HEK293 (cell line): ENCODE measurements around the gene PRRT3.

ENCODE experiments used
- CTCF ChIP-seq: fragments of 450-650 bp; formaldehyde crosslinking; IDR thresholded peaks from 2 replicates; pipeline ENCODE4 v1.5.1; 2016; ENCODE audit warnings: missing biosample characterization, missing genetic modification characterization
- ELK4 ChIP-seq: IDR thresholded peaks from 2 replicates; pipeline ENCODE4 v1.6.1; 2011; ENCODE audit warnings: mild to moderate bottlenecking, low read depth, low read length, borderline replicate concordance
- HOXD13 ChIP-seq: sonication (generic); formaldehyde crosslinking; IDR thresholded peaks from 2 replicates; pipeline ENCODE4 v1.8.0; 2022; ENCODE audit warnings: missing genetic modification reagents, borderline replicate concordance
- KLF1 ChIP-seq: fragments of 450-650 bp; formaldehyde crosslinking; IDR thresholded peaks from 2 replicates; pipeline ENCODE4 v1.5.1; 2016; ENCODE audit warnings: missing biosample characterization, missing genetic modification characterization
- KLF7 ChIP-seq: fragments of 450-650 bp; formaldehyde crosslinking; IDR thresholded peaks from 2 replicates; pipeline ENCODE4 v1.5.1; 2016; ENCODE audit warnings: missing biosample characterization, missing genetic modification characterization, borderline replicate concordance
- KLF8 ChIP-seq: fragments of 450-650 bp; formaldehyde crosslinking; IDR thresholded peaks from 2 replicates; pipeline ENCODE4 v1.5.1; 2016; ENCODE audit warnings: missing biosample characterization, missing genetic modification characterization
- PBX3 ChIP-seq: sonication (generic); formaldehyde crosslinking; IDR thresholded peaks from 2 replicates; pipeline ENCODE4 v1.8.1; 2022; ENCODE audit warnings: mild to moderate bottlenecking, moderate library complexity, missing genetic modification reagents
- REST ChIP-seq: fragments of 450-650 bp; formaldehyde crosslinking; IDR thresholded peaks from 2 replicates; pipeline ENCODE4 v1.5.1; 2016; ENCODE audit warnings: missing biosample characterization, missing genetic modification characterization
- SETDB1 ChIP-seq: IDR thresholded peaks from one replicate; pipeline ENCODE4 v1.6.1; 2017; ENCODE audit warnings: mild to moderate bottlenecking, low read length, moderate library complexity, mixed read lengths; ENCODE audit not compliant: insufficient read length
- SP3 ChIP-seq: fragments of 450-650 bp; formaldehyde crosslinking; IDR thresholded peaks from 2 replicates; pipeline ENCODE4 v1.5.1; 2016; ENCODE audit warnings: missing biosample characterization, missing genetic modification characterization
- ZBTB1 ChIP-seq: fragments of 450-650 bp; formaldehyde crosslinking; IDR thresholded peaks from 2 replicates; pipeline ENCODE4 v1.5.1; 2016; ENCODE audit warnings: missing biosample characterization, missing genetic modification characterization
- ZFP69B ChIP-seq: fragments of 450-650 bp; formaldehyde crosslinking; IDR thresholded peaks from 2 replicates; pipeline ENCODE4 v1.5.1; 2016; ENCODE audit warnings: missing biosample characterization, missing genetic modification characterization
- ZNF114 ChIP-seq: fragments of 450-650 bp; formaldehyde crosslinking; IDR thresholded peaks from 2 replicates; pipeline ENCODE4 v1.5.0; 2017; ENCODE audit warnings: missing biosample characterization, missing genetic modification characterization
- ZNF146 ChIP-seq: fragments of 450-650 bp; formaldehyde crosslinking; IDR thresholded peaks from 2 replicates; pipeline ENCODE4 v1.5.1; 2016; ENCODE audit warnings: missing biosample characterization, missing genetic modification characterization
- ZNF16 ChIP-seq: fragments of 450-650 bp; formaldehyde crosslinking; IDR thresholded peaks from 2 replicates; pipeline ENCODE4 v1.5.1; 2016; ENCODE audit warnings: low read depth, missing biosample characterization, missing genetic modification characterization
- ZNF202 ChIP-seq: fragments of 450-650 bp; formaldehyde crosslinking; IDR thresholded peaks from 2 replicates; pipeline ENCODE4 v1.5.1; 2016; ENCODE audit warnings: missing biosample characterization, missing genetic modification characterization, borderline replicate concordance
- ZNF211 ChIP-seq: fragments of 450-650 bp; formaldehyde crosslinking; IDR thresholded peaks from 2 replicates; pipeline ENCODE4 v1.5.1; 2016; ENCODE audit warnings: low read depth, missing biosample characterization, missing genetic modification characterization
- ZNF214 ChIP-seq: fragments of 450-650 bp; formaldehyde crosslinking; IDR thresholded peaks from 2 replicates; pipeline ENCODE4 v1.5.1; 2017; ENCODE audit warnings: missing biosample characterization, mild to moderate bottlenecking, missing genetic modification characterization, borderline replicate concordance
- ZNF23 ChIP-seq: fragments of 450-650 bp; formaldehyde crosslinking; IDR thresholded peaks from 2 replicates; pipeline ENCODE4 v1.5.1; 2016; ENCODE audit warnings: missing biosample characterization, missing genetic modification characterization, borderline replicate concordance
- ZNF248 ChIP-seq: fragments of 450-650 bp; formaldehyde crosslinking; IDR thresholded peaks from 2 replicates; pipeline ENCODE4 v1.5.1; 2017; ENCODE audit warnings: missing biosample characterization, missing genetic modification characterization
- ZNF266 ChIP-seq: fragments of 450-650 bp; formaldehyde crosslinking; IDR thresholded peaks from 2 replicates; pipeline ENCODE4 v1.5.1; 2016; ENCODE audit warnings: missing biosample characterization, missing genetic modification characterization, low read depth
- ZNF488 ChIP-seq: fragments of 450-650 bp; formaldehyde crosslinking; IDR thresholded peaks from 2 replicates; pipeline ENCODE4 v1.5.1; 2016; ENCODE audit warnings: missing biosample characterization, missing genetic modification characterization
- ZNF510 ChIP-seq: fragments of 450-650 bp; formaldehyde crosslinking; IDR thresholded peaks from 2 replicates; pipeline ENCODE4 v1.5.1; 2018; ENCODE audit warnings: mild to moderate bottlenecking, missing genetic modification characterization, missing biosample characterization; ENCODE audit not compliant: insufficient replicate concordance
- ZNF513 ChIP-seq: fragments of 450-650 bp; IDR thresholded peaks from 2 replicates; pipeline ENCODE4 v1.5.1; 2018; ENCODE audit warnings: missing biosample characterization, missing genetic modification characterization
- ZNF544 ChIP-seq: fragments of 450-650 bp; formaldehyde crosslinking; IDR thresholded peaks from 2 replicates; pipeline ENCODE4 v1.5.0; 2017; ENCODE audit warnings: missing biosample characterization, missing genetic modification characterization
- ZNF645 ChIP-seq: fragments of 450-650 bp; formaldehyde crosslinking; IDR thresholded peaks from 2 replicates; pipeline ENCODE4; 2016; ENCODE audit warnings: missing biosample characterization, missing genetic modification characterization
- ZNF707 ChIP-seq: fragments of 450-650 bp; formaldehyde crosslinking; IDR thresholded peaks from 2 replicates; pipeline ENCODE4 v1.5.1; 2016; ENCODE audit warnings: missing biosample characterization, missing genetic modification characterization
- ZNF830 ChIP-seq: fragments of 450-650 bp; IDR thresholded peaks from 2 replicates; pipeline ENCODE4 v1.5.0; 2018; ENCODE audit warnings: missing biosample characterization, missing genetic modification characterization, low read depth, mild to moderate bottlenecking, moderate library complexity
- ZSCAN30 ChIP-seq: fragments of 450-650 bp; IDR thresholded peaks from 2 replicates; pipeline ENCODE4 v1.5.1; 2018; ENCODE audit warnings: missing biosample characterization, mild to moderate bottlenecking, missing genetic modification characterization, moderate library complexity

Gene PRRT3

GRCh38 chr3:9932843-9933560 lies 19.2 kb downstream of the PRRT3 start (continued):
- TF ChIP-seq SP3 (no peak), ZNF544 (no peak), ZNF16 (tag by site-specific recombination) (no peak), ZNF114 (tag by site-specific recombination) (no peak), ZNF202 (tag by site-specific recombination) (no peak), KLF8 (tag by site-specific recombination) (peak; percentile 68; the same call in 1 of the 2 replicates), ZNF488 (tag by site-specific recombination) (no peak), REST (tag by site-specific recombination) (peak; percentile 33; the same call in 1 of the 2 replicates), ZNF645 (no peak), ZNF146 (tag by site-specific recombination) (peak; percentile 26; the same call in 1 of the 2 replicates), ZNF211 (tag by site-specific recombination) (no peak), ZNF513 (tag by site-specific recombination) (no peak), ZNF248 (tag by site-specific recombination) (no peak), KLF1 (tag by site-specific recombination) (peak; percentile 72), KLF7 (no peak; the same call in 1 of the 2 replicates), ZNF23 (tag by site-specific recombination) (no peak), HOXD13 (no peak), ZNF510 (tag by site-specific recombination) (no peak), ZNF707 (no peak), ZNF830 (tag by site-specific recombination) (no peak), ZSCAN30 (tag by site-specific recombination) (peak; percentile 71), PBX3 (CRISPR knock-in tag) (no peak), SETDB1 (no peak), ZBTB1 (0 out of 2 replicates have a peak, but pooled peaks have one; percentile 72), CTCF (tag by site-specific recombination) (peak; percentile 97), ZNF214 (tag by site-specific recombination) (no peak), ZFP69B (tag by site-specific recombination) (no peak), ELK4 (no peak), ZNF266 (tag by site-specific recombination) (no peak)
